GM12873 (cell line): ENCODE data around the gene CIBAR2.

ENCODE experiments used
- TF ChIP-seq, protein P1 (sequence below): IDR thresholded peaks from 2 replicates; pipeline ENCODE4 v1.5.1; 2012; ENCODE audit warnings: low read depth, mild to moderate bottlenecking, moderate library complexity, low read length, control low read depth; ENCODE audit not compliant: insufficient read depth; ENCODE audit errors: missing control alignments

Gene CIBAR2

DNA sequence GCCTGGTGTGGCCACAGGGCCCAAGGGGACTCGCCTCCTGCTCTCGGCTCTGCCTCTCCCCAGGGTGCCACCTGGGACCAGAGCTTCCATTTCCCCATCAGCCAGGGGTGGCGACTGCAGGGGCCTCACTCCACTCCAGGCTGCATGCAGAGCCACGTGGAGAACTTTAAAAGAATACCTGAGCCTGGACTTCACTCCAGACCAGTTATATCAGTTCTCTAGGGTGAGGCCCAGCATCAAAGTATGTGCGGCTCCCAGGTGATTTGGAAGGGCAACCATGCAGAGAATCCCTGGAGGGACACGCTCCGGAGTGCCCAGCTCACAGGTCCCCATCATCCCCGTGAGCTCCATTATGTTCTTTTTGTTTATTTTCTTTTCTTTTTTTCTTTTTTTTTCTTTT, 44.8 kb downstream of the CIBAR2 start:
- TF ChIP-seq, protein P1, sequence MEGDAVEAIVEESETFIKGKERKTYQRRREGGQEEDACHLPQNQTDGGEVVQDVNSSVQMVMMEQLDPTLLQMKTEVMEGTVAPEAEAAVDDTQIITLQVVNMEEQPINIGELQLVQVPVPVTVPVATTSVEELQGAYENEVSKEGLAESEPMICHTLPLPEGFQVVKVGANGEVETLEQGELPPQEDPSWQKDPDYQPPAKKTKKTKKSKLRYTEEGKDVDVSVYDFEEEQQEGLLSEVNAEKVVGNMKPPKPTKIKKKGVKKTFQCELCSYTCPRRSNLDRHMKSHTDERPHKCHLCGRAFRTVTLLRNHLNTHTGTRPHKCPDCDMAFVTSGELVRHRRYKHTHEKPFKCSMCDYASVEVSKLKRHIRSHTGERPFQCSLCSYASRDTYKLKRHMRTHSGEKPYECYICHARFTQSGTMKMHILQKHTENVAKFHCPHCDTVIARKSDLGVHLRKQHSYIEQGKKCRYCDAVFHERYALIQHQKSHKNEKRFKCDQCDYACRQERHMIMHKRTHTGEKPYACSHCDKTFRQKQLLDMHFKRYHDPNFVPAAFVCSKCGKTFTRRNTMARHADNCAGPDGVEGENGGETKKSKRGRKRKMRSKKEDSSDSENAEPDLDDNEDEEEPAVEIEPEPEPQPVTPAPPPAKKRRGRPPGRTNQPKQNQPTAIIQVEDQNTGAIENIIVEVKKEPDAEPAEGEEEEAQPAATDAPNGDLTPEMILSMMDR = no peak

DNA sequence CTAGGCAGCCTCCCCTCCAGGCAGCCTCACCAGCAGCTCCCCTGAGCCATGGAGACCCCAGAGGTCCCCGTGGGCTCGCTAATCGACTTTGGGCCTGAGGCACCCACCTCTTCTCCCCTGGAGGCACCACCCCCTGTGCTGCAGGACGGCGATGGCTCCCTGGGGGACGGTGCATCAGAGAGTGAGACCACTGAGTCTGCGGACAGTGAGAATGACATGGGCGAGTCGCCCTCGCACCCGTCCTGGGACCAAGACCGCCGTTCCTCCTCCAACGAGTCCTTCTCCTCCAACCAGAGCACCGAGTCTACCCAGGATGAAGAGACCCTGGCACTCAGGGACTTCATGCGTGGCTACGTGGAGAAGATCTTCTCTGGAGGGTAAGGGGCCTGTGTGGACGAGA, 45.2 kb downstream of the CIBAR2 start:
- TF ChIP-seq, protein P1 = no peak

DNA sequence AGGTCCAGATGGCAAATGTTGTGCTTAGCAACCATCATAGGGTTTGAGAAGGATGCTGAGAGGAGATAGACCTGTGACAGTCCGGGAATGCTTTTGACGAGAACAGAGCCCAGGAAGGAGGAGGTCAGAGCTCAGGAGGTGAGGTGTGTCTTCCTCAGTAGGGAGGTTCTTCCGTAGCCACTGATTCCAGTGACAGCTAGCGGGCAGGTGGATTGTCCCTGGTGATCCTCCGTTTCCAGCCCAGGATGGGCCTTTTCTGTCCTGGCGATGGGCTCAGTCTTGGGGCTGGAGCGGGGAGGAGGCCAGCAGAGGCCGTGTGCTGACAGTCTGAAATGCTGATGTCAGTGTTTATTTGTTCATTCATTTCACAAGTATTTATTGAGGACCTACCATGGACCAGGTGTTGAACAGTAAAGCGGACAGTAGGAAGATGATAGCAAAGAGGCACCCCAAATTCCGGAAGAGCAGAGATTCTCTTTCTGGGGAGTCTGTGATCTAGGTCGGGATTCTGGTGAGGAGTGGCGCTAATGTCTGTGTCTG, 45.9 kb downstream of the CIBAR2 start:
- TF ChIP-seq, protein P1 = no peak

DNA sequence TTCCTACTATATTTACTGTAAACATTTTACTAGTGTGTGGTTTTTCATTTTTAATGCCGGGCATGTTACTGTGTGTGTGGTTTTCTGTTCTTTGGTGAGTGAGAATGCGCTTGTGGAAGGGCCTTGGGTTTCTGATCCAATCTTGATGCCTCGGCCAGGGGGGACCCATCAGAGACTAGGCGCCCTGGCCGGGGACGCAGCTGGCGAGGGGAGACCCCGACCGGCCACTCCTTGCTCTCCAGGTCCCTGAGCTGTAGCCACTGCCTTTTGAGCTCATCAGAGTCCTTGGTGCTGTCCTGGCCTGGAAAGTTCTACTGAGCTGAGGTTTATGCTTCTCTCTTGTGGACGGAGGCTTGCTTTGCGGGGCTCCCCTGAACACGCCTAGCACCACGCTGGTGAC, 47.2 kb downstream of the CIBAR2 start:
- TF ChIP-seq, protein P1 = no peak

DNA sequence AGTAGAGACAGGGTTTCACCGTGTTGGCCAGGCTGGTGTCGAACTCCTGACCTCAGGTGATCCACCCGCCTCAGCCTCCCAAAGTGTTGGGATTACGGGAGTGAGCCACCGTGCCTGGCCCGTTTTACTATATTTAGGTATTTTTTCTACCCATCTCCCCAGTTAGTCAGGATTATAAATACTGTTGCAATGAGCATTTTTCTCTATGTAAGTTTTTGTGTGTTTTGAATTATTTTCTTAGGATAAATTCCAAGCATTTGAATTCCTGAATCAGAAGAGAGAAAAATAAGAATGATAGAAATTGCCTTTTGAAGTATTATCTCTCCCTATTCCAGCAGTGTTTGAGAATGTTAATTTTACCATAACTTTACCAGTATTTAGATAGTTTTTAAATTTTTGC, 48.1 kb downstream of the CIBAR2 start:
- TF ChIP-seq, protein P1 = no peak

DNA sequence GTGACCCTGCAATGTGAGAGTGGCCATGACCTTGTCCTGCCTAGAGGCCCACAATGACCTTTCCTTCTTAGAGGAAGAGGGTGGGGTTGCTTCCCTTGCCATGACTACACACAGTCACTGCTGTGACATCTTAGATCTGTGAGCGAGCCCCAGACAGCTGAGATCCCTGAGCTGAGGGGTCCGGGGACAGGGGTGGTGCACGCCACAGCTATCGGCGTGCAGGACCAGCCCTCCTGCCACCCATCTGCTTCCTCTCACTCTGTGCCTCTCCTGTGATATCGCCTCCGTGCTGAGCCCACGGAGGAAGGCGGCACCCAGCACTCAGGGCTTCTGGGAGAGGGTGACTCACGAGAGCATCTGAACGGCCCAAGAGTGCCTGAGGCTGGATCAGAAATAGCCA, 49.4 kb downstream of the CIBAR2 start:
- TF ChIP-seq, protein P1 = no peak

DNA sequence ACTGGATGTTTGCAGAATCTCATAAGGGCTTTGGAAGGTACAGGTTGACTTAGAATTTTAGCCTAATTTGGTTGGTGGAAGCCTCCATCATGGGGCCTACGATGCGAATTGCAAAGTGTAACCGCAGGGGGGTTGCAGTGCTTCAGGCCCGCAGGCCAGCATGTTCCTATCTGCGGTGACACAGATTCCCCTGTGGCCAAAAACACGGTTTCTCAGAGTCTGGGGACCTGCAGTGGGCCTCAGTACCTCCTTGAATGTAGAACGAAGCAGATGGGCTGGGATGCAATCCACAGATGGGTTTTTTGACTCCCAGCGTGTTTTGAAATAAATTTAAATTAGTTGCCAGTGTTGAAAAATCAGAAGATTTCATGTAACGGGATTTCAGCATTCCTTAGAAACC, 49.9 kb downstream of the CIBAR2 start:
- TF ChIP-seq, protein P1 = no peak
